Measurements from ENCODE around the gene URM1. TPM values are rescaled to one million over a fixed set of nuclear protein-coding genes. Genes with fewer than 3 reads are reported as not detected.
A peak's percentile ranks its signal among the peaks of the same experiment; 100 is the strongest.
"Not testable (repeated sequence)": the region's sequence is repeated elsewhere in the genome, so short reads cannot be mapped to it uniquely, and the experiment has no call there.

Gene URM1
- total RNA-seq, 1 donor: 35.1 TPM

- TF ChIP-seq CTCF (IDR thresholded peaks at IDR 0.05; ENCODE audit: extremely low read depth, low read depth, low read length): no peak
- peaks cover 25% of the 10 kb centered on the region for H3K36me3 ChIP-seq (ENCODE audit: insufficient read depth, low read length)
- H3K9me3 ChIP-seq (ENCODE audit: low read depth, low read length): no peaks in the 10 kb centered on the region
- H4K20me1 ChIP-seq (ENCODE audit: insufficient read depth, low read length): peaks cover 2% of the 10 kb centered on the region
- H3K27ac ChIP-seq (ENCODE audit: low read depth, low read length): peak within 1 kb of the TSS; percentile 86
- peak within 1 kb of the TSS; percentile 92 for H2AFZ ChIP-seq (ENCODE audit: low read length)
- peak within 1 kb of the TSS; percentile 97 for H3K4me3 ChIP-seq (ENCODE audit: insufficient read depth, low read length)
- peaks cover 20% of the 10 kb centered on the region for H3K79me2 ChIP-seq (ENCODE audit: insufficient read depth, low read length)
- peak; percentile 98 for DNase-seq (ENCODE audit: insufficient read length, low spot score, missing footprints)
- peaks cover 15% of the 10 kb centered on the region for H3K27me3 ChIP-seq (ENCODE audit: insufficient read depth, low read length)
- H3K4me2 ChIP-seq (ENCODE audit: insufficient read depth, low read length): peak within 1 kb of the TSS; percentile 96
- peaks cover 25% of the 10 kb centered on the region for H3K4me1 ChIP-seq (ENCODE audit: insufficient read depth, low read length)
These were observed 49.7 kb downstream of the URM1 start, which contains the start of gene CERCAM for GRCh38 chr9:128420651-128421481. CERCAM (plus strand) TSS chr9:128420857; CDS start chr9:128420878, 21 bp downstream.

- H2AFZ ChIP-seq (ENCODE audit: low read length): peak overlapping the region; percentile 92
- peaks cover 20% of the 10 kb centered on the region for H3K79me2 ChIP-seq (ENCODE audit: insufficient read depth, low read length)
- no peak for TF ChIP-seq CTCF (IDR thresholded peaks at IDR 0.05; ENCODE audit: extremely low read depth, low read depth, low read length)
- H3K36me3 ChIP-seq (ENCODE audit: insufficient read depth, low read length): peaks cover 27% of the 10 kb centered on the region
- no peaks in the 10 kb centered on the region for H3K9me3 ChIP-seq (ENCODE audit: low read depth, low read length)
- peaks cover 2% of the 10 kb centered on the region for H4K20me1 ChIP-seq (ENCODE audit: insufficient read depth, low read length)
- peak overlapping the region; percentile 97 for H3K4me3 ChIP-seq (ENCODE audit: insufficient read depth, low read length)
- peak overlapping the region; percentile 96 for H3K4me2 ChIP-seq (ENCODE audit: insufficient read depth, low read length)
- H3K4me1 ChIP-seq (ENCODE audit: insufficient read depth, low read length): peaks cover 25% of the 10 kb centered on the region
- peak overlapping the region; percentile 86 for H3K27ac ChIP-seq (ENCODE audit: low read depth, low read length)
- peak; percentile 94 for DNase-seq (ENCODE audit: insufficient read length, low spot score, missing footprints)
- H3K27me3 ChIP-seq (ENCODE audit: insufficient read depth, low read length): peaks cover 8% of the 10 kb centered on the region
These were observed 50.4 kb downstream of the URM1 start for GRCh38 chr9:128421482-128421996.

- peak overlapping the region; percentile 86 for H3K27ac ChIP-seq (ENCODE audit: low read depth, low read length)
- H3K9me3 ChIP-seq (ENCODE audit: low read depth, low read length); DNase-seq (ENCODE audit: insufficient read length, low spot score, missing footprints); H4K20me1 ChIP-seq (ENCODE audit: insufficient read depth, low read length); H3K27me3 ChIP-seq (ENCODE audit: insufficient read depth, low read length): not testable (repeated sequence)
- H3K4me3 ChIP-seq (ENCODE audit: insufficient read depth, low read length): peak overlapping the region; percentile 97
- H3K79me2 ChIP-seq (ENCODE audit: insufficient read depth, low read length): peaks cover 20% of the 10 kb centered on the region
- H2AFZ ChIP-seq (ENCODE audit: low read length): peak overlapping the region; percentile 92
- H3K36me3 ChIP-seq (ENCODE audit: insufficient read depth, low read length): peaks cover 32% of the 10 kb centered on the region
- H3K4me1 ChIP-seq (ENCODE audit: insufficient read depth, low read length): peaks cover 25% of the 10 kb centered on the region
- H3K4me2 ChIP-seq (ENCODE audit: insufficient read depth, low read length): peak overlapping the region; percentile 96
These were observed 51.0 kb downstream of the URM1 start for GRCh38 chr9:128422022-128422782.

GRCh38 chr9:128422783-128423150, 51.6 kb downstream of the URM1 start:
- peaks cover 25% of the 10 kb centered on the region for H3K4me1 ChIP-seq (ENCODE audit: insufficient read depth, low read length)
- no peak overlapping the region for H2AFZ ChIP-seq (ENCODE audit: low read length)
- TF ChIP-seq CTCF (IDR thresholded peaks at IDR 0.05; ENCODE audit: extremely low read depth, low read depth, low read length): no peak
- no peak overlapping the region for H3K4me3 ChIP-seq (ENCODE audit: insufficient read depth, low read length)
- no peak overlapping the region for H3K4me2 ChIP-seq (ENCODE audit: insufficient read depth, low read length)
- peaks cover 34% of the 10 kb centered on the region for H3K36me3 ChIP-seq (ENCODE audit: insufficient read depth, low read length)
- H3K27ac ChIP-seq (ENCODE audit: low read depth, low read length): no peak overlapping the region
- peaks cover 2% of the 10 kb centered on the region for H4K20me1 ChIP-seq (ENCODE audit: insufficient read depth, low read length)
- H3K27me3 ChIP-seq (ENCODE audit: insufficient read depth, low read length): no peaks in the 10 kb centered on the region
- no peaks in the 10 kb centered on the region for H3K9me3 ChIP-seq (ENCODE audit: low read depth, low read length)
- H3K79me2 ChIP-seq (ENCODE audit: insufficient read depth, low read length): peaks cover 20% of the 10 kb centered on the region
- no peak for DNase-seq (ENCODE audit: insufficient read length, low spot score, missing footprints)

GRCh38 chr9:128423356-128423755, 52.2 kb downstream of the URM1 start:
- H2AFZ ChIP-seq (ENCODE audit: low read length); H3K4me3 ChIP-seq (ENCODE audit: insufficient read depth, low read length); H3K27me3 ChIP-seq (ENCODE audit: insufficient read depth, low read length); H4K20me1 ChIP-seq (ENCODE audit: insufficient read depth, low read length); H3K9me3 ChIP-seq (ENCODE audit: low read depth, low read length); H3K27ac ChIP-seq (ENCODE audit: low read depth, low read length); H3K4me2 ChIP-seq (ENCODE audit: insufficient read depth, low read length); DNase-seq (ENCODE audit: insufficient read length, low spot score, missing footprints): not testable (repeated sequence)
- Histone ChIP-seq H3K4me1 (ENCODE audit: insufficient read depth, low read length) (peaks cover 25% of the 10 kb centered on the region), H3K36me3 (ENCODE audit: insufficient read depth, low read length) (peaks cover 40% of the 10 kb centered on the region), H3K79me2 (ENCODE audit: insufficient read depth, low read length) (peaks cover 20% of the 10 kb centered on the region)

Data from osteoblast (primary cell).